Activated CD8-positive, alpha-beta memory T cell treated with anti-CD3 and anti-CD28 coated beads for 4 hours (primary cell): ENCODE data around the gene CARMIL1.

Experiments used
- DNase-seq, 2 donors: peaks; one replicate each; pipeline ENCODE4 v3.0.0-alpha.2; 2020; ENCODE audit warnings: low read depth in 2 of 2

The CARMIL1 gene

GRCh38 chr6:25332655-25333071 lies 53.5 kb downstream of the CARMIL1 start:
- no peak for DNase-seq

DNA sequence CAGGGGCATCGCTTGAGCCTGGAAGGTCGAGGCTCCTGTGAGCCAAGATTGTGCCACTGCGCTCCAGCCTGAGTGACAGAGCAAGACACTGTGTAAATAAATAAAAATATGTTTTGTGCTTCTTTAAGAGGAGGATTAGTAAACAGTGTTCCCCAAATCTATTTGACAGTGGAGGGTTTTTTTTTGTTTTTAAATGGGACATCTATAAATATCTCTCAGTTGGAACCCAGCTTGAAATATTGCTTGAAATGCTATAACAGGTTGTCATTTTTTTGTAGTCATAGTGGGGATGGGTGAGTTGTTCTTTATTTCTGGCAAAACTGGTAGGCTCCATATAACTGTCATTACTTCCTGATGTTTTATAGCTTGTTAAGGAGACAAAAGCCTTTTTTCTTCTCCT lies 54.3 kb downstream of the CARMIL1 start:
- DNase-seq, result no peak

DNA sequence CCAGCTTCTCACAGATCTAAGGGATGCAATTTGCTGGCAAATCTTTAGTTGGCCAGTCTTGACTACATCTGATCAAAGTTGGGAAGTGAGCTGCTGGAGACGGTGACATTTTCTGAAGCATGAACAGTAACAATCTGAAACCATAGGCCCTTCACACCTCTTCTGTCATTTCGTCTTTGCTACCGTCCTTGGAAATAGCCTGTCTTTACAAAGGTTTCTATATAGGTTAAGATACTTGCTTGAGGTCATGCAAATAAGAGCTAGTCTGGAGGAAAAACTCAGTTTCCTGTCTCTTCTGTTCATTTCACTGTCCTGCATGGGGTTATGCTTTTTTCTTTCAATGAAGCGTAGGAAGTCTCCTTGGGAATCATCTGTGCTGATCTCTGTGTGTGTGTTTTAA lies 55.6 kb downstream of the CARMIL1 start:
- no peak for DNase-seq

- no peak for DNase-seq
These were observed 57.8 kb downstream of the CARMIL1 start for GRCh38 chr6:25336996-25337395.

GRCh38 chr6:25337431-25337830 lies 58.3 kb downstream of the CARMIL1 start:
- DNase-seq, result no peak

- DNase-seq, result no peak
These were observed 61.4 kb downstream of the CARMIL1 start for GRCh38 chr6:25340431-25341202.

- no peak for DNase-seq
These were observed 62.0 kb downstream of the CARMIL1 start for GRCh38 chr6:25341203-25341552.

- no peak for DNase-seq
These were observed 62.9 kb downstream of the CARMIL1 start for GRCh38 chr6:25341923-25342619.

GRCh38 chr6:25342802-25343201 lies 63.6 kb downstream of the CARMIL1 start:
- DNase-seq, result no peak

DNA sequence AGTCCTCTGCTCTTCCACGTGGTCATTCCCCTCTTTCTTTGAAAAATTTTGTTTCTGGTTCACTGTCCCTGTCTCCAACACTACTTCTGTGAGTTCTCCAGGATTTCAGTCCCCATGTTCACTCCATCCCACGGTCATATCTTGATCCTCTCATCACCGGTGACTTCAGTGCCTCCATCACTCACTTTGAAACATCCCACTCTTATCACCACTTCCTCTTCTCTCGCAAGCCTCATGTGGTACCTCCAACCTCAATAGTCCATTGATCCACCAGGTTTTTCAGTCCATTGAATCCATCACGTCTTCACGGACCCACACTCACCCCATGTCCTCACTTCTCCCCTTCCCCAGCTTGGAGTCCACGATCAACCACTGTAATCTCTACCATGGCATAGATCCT lies 64.8 kb downstream of the CARMIL1 start:
- DNase-seq, result no peak

GRCh38 chr6:25344827-25345226 lies 65.7 kb downstream of the CARMIL1 start:
- no peak for DNase-seq

DNA sequence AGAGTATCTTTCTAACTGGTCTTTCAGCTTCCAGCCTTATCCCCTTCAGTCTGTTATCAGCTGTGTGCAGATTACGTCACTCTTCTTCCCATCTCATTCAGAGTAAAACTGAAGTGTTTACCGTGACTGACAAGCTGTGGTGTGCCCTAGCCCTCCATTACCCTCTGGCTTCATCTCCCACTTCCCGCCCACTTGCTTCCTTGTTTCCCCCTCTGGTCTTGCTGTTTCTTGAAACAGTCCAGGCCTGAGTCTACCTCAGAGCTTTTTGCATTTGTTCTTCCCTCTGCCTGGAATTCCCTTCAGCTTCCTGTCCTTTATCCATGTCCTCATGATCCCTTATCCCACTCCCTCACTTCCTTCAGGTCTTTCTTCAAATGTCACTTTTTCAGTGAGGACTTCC lies 66.9 kb downstream of the CARMIL1 start:
- DNase-seq, result no peak

- no peak for DNase-seq
These were observed 71.4 kb downstream of the CARMIL1 start for GRCh38 chr6:25350573-25350972.

- no peak for DNase-seq
These were observed 72.3 kb downstream of the CARMIL1 start for GRCh38 chr6:25351485-25351884.

GRCh38 chr6:25352285-25352684 lies 73.1 kb downstream of the CARMIL1 start:
- DNase-seq, result no peak

DNA sequence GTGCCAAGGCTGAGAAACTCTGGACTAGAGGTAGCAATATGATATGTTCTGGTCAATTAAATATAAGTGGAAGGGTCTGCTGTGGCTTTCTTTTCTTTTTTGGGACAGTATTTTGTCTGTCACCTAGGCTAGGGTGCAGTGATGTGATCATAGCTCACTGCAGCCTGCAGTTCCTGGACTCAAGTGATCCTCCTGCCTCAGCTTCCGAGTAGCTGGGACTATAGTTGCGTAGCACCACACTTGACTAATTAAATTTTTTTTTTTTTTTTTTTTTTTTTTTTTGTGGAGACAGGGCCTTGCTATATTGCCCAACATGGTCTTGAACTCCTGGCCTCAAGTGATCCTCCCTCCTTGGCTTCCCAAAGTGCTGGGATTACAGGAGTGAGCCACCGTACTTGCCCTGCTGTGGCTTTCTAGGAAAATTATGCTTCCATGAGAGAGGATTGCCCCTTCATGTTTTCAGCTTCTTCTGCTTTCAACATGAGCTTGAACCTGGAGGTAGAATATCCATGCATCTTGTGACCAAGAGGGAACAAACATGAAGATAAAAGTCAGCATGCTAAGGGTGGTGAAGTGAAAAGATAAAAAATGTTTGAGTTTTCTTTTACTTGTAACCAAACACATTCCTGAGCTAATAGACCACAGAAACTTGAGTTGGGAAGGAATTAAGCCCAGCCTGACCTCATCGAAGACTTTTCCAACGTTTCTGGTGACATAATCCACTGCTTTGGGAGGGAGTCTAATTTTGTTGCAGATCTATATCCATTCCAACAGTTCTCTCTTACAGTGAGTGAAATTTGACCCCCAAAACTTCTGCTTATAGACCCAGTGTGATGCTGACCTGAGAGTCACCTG lies 75.1 kb downstream of the CARMIL1 start:
- DNase-seq, result no peak

- DNase-seq, result no peak
These were observed 80.2 kb downstream of the CARMIL1 start for GRCh38 chr6:25359191-25359861.

DNA sequence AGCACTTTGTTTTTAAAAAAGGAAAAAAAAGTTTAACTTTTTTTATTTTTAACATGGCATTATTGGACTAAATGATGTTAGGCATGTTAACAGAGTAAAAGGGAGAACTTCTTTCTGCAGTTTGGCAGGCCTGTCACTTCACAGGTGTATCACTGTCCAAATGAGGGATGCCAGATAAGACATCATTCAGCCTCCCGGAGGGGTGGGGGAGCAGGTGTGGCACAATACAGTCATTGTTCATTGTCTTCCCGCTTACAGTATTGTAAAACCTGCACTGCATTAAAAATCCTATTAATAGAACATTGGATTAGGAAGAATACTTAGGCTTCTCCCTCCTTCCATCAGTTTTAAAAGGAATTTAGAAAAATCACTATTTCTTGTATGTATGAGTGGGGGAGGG lies 80.7 kb downstream of the CARMIL1 start:
- no peak for DNase-seq

GRCh38 chr6:25360621-25361020 lies 81.4 kb downstream of the CARMIL1 start:
- DNase-seq, result no peak

DNA sequence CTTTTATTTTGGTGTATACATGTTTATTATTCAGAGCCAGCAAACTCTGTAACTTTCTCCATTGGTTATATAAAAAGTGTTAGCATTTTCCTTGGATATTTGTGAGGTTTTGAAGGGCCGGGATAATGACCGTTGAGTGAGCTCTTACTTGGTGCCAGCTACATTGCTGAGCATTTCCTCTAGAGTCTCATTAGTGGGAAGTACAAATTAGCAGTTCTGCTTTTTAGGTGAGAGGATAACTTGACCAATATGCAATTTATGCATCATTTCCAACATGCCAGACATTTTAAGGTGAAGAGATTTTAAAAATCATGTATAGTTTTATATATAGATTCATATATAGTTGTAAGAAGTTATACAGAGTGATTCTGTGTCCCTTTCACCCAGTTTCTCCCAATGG lies 84.3 kb downstream of the CARMIL1 start:
- no peak for DNase-seq

DNA sequence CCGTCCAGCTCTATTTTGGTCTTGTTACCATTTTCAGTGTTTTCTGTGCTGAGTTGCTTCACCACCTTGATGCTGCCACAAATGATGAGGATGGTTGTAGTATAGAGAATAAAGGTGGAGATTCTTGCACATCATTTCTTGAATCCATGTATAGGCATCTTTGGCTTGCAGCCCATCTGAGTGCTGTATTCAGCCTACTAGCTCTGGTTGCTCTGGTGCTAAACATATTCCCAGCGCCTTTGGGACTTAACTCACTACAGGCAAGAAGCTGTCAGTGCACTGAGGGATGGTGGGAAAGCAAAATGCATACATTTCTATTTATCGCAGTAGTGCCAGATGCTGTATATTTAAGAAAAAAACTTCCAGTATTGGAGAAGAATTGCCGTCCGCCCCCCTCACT lies 86.0 kb downstream of the CARMIL1 start:
- DNase-seq, result no peak
